Measurements from ENCODE around the gene MBD3L2. TPM values are rescaled to one million over a fixed set of nuclear protein-coding genes. Genes with fewer than 3 reads are reported as not detected.

MBD3L2 gene
- polyA plus RNA-seq = not detected in 2 replicates

DNA sequence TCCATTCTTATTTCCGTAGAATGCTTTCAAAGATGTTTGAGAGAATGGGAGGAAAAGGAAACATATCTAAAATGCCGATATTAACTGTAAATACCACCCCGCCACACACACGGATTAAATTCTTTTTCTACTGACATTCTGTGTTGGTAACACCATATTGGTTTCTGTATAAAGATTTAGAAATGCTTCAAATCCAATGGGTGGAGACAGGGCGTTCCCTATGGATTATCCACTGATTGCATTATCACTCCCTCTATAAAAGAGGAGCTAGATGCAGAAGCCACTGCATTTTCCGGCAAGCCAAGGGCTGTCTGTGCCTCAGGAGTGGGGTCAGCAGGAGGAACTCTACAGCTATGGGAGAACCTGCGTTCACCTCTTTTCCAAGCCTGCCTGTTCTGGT, at the start of gene MBD3L2:
MBD3L2 (plus strand) TSS at position 301 of the 400 bp plus-strand sequence; CDS start at position 354, 53 bp downstream.

DNA sequence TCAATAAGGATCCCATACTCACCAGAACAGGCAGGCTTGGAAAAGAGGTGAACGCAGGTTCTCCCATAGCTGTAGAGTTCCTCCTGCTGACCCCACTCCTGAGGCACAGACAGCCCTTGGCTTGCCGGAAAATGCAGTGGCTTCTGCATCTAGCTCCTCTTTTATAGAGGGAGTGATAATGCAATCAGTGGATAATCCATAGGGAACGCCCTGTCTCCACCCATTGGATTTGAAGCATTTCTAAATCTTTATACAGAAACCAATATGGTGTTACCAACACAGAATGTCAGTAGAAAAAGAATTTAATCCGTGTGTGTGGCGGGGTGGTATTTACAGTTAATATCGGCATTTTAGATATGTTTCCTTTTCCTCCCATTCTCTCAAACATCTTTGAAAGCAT, 27.8 kb upstream of the MBD3L2 start, which contains the start of gene MBD3L2B:
MBD3L2B (minus strand) TSS at position 101 of the 400 bp plus-strand sequence; CDS start at position 67, 34 bp downstream.

DNA sequence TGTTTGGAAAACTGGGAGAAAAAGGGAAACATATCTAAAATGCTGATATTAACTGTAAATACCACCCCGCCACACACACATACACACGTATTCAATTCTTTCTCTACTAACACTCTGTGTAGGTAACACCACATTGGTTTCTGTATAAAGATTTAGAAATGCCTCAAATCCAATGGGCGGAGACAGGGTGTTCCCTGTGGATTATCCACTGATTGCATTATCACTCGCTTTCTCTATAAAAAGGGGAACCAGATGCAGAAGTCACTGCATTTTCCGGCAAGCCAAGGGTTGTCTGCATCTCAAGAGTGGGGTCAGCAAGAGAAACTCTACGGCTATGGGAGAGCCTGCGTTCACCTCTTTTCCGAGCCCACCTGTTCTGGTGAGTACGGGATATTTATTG, 18.8 kb upstream of the MBD3L2 start, which contains the start of gene MBD3L5:
MBD3L5 (plus strand) TSS at position 301 of the 400 bp plus-strand sequence; CDS start at position 335, 34 bp downstream.

DNA sequence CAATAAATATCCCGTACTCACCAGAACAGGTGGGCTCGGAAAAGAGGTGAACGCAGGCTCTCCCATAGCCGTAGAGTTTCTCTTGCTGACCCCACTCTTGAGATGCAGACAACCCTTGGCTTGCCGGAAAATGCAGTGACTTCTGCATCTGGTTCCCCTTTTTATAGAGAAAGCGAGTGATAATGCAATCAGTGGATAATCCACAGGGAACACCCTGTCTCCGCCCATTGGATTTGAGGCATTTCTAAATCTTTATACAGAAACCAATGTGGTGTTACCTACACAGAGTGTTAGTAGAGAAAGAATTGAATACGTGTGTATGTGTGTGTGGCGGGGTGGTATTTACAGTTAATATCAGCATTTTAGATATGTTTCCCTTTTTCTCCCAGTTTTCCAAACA, 9.0 kb upstream of the MBD3L2 start, which contains the start of gene MBD3L4:
MBD3L4 (minus strand) TSS at position 101 of the 400 bp plus-strand sequence; CDS start at position 66, 35 bp downstream.

DNA sequence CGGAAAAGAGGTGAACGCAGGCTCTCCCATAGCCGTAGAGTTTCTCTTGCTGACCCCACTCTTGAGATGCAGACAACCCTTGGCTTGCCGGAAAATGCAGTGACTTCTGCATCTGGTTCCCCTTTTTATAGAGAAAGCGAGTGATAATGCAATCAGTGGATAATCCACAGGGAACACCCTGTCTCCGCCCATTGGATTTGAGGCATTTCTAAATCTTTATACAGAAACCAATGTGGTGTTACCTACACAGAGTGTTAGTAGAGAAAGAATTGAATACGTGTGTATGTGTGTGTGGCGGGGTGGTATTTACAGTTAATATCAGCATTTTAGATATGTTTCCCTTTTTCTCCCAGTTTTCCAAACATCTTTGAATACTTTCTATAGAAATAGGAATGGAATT, 9.5 kb downstream of the MBD3L2 start, which contains the start of gene MBD3L3:
MBD3L3 (minus strand) TSS at position 101 of the 400 bp plus-strand sequence; CDS start at position 30, 71 bp downstream.

DNA sequence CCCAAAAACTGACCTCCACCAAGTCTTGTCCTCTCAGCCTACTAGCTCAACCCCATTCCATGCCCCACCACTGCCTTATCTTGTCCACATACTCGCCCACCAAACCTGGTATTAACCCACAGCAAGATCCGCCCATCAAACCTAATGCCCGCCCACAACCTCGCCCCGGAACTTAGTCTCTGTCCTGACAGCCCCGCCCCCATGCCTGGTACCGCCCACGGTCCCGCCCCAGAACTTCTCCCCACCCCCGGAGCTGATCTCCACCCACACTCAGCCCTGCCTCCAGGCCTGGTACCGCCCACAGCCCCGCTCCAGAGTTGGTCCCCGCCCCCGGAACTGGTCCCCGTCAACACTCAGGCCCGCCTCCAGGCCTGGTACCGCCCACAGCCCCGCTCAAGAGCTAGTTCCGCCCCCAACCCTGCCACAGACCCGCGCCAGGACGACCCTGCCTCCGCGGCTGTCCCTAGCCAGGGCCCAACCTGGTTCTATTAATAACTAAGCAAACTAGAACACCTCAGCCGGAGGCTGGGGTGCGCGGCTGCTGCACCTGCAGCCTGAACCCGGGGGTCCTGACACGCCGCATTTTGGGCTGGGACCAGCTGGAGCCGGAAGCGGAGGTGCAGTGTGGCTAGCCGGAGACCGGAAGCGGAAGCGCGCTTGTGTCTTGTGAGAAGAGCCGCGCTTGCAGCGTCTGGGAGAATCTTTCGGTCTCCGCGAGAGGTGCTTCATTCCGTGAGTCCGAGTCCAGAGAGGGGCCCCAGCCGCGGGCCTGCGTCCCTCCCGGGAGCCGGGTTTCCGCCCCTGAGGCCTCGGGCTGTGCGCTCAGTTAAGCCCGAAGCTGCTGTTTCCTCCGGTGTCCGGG, 20.2 kb downstream of the MBD3L2 start, which contains the start of gene ZNF557:
ZNF557 (plus strand) TSS at position 662 of the 862 bp plus-strand sequence. CDS start 5,372 bp downstream, outside the sequence.

Other genes with a start within 250 kb of the MBD3L2 start
- not detected in 2 replicates for gene ADGRE1, start 161.7 kb upstream of the MBD3L2 start, polyA plus RNA-seq
- gene MBD3L2B, start 27.9 kb upstream of the MBD3L2 start, polyA plus RNA-seq = not detected in 2 replicates
- not detected in 2 replicates for gene MBD3L5, start 18.7 kb upstream of the MBD3L2 start, polyA plus RNA-seq
- not detected in 2 replicates for gene MBD3L4, start 9.1 kb upstream of the MBD3L2 start, polyA plus RNA-seq
- gene MBD3L3, start 9.4 kb downstream of the MBD3L2 start, polyA plus RNA-seq = not detected in 2 replicates
- 1.9 and 4.4 TPM in 2 replicates for gene ZNF557, start 20.4 kb downstream of the MBD3L2 start, polyA plus RNA-seq
- 5.8 and 9.1 TPM in 2 replicates for gene INSR, start 245.1 kb downstream of the MBD3L2 start, polyA plus RNA-seq

All from Purkinje cell (primary cell).